ENCODE measurements around the gene GNB5.

- TF ChIP-seq CTCF (IDR thresholded peaks at IDR 0.05; ENCODE audit: insufficient read depth, low read depth, low read length) (no peak), EZH2 (IDR thresholded peaks at IDR 0.05; ENCODE audit: insufficient read depth, low read length) (no peak)
Observed at GRCh38 chr15:52180851-52181450, 10.2 kb downstream of the GNB5 start.
